ENCODE data around the gene DUSP1.

DNA sequence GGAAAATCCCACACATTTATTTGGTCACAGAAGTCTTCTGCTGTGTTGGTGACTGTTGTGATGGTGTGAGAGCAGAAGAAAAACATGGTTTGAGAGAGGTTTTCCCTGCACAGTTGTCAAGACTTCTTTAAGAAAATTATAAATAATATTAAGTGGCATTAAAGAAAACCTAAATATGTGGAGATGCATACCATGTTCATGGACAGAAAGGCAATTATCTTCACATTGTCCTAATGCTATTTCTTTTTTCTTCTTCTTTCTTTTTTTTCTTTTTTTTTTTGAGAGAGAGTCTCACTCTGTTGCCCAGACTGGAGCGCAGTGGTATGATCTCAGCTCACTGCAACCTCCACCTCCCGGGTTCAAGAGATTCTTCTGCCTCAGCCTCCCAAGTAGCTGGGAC lies 38.8 kb upstream of the DUSP1 start:
- TF ChIP-seq, protein P1, sequence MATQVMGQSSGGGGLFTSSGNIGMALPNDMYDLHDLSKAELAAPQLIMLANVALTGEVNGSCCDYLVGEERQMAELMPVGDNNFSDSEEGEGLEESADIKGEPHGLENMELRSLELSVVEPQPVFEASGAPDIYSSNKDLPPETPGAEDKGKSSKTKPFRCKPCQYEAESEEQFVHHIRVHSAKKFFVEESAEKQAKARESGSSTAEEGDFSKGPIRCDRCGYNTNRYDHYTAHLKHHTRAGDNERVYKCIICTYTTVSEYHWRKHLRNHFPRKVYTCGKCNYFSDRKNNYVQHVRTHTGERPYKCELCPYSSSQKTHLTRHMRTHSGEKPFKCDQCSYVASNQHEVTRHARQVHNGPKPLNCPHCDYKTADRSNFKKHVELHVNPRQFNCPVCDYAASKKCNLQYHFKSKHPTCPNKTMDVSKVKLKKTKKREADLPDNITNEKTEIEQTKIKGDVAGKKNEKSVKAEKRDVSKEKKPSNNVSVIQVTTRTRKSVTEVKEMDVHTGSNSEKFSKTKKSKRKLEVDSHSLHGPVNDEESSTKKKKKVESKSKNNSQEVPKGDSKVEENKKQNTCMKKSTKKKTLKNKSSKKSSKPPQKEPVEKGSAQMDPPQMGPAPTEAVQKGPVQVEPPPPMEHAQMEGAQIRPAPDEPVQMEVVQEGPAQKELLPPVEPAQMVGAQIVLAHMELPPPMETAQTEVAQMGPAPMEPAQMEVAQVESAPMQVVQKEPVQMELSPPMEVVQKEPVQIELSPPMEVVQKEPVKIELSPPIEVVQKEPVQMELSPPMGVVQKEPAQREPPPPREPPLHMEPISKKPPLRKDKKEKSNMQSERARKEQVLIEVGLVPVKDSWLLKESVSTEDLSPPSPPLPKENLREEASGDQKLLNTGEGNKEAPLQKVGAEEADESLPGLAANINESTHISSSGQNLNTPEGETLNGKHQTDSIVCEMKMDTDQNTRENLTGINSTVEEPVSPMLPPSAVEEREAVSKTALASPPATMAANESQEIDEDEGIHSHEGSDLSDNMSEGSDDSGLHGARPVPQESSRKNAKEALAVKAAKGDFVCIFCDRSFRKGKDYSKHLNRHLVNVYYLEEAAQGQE (IDR thresholded peaks at IDR 0.05; ENCODE audit: low read depth) = no peak
- TF ChIP-seq YY1 (IDR thresholded peaks at IDR 0.05; ENCODE audit: low read depth) (no peak), EP300 (IDR thresholded peaks at IDR 0.05; ENCODE audit: borderline replicate concordance) (no peak), TEAD4 (IDR thresholded peaks at IDR 0.05) (no peak), CEBPB (IDR thresholded peaks at IDR 0.05) (no peak), CREB1 (IDR thresholded peaks at IDR 0.05; ENCODE audit: low read depth) (no peak), TCF12 (IDR thresholded peaks at IDR 0.05; ENCODE audit: low read depth) (no peak), NFIC (IDR thresholded peaks at IDR 0.05) (no peak), EGR1 (IDR thresholded peaks at IDR 0.05) (no peak), TAF1 (IDR thresholded peaks at IDR 0.05; ENCODE audit: low read depth) (no peak)
- TF ChIP-seq, protein P2, sequence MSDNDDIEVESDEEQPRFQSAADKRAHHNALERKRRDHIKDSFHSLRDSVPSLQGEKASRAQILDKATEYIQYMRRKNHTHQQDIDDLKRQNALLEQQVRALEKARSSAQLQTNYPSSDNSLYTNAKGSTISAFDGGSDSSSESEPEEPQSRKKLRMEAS (IDR thresholded peaks at IDR 0.05) = no peak

Data from Ishikawa (cell line).